ENCODE results near the gene BCAS3. TPM values are rescaled to one million over a fixed set of nuclear protein-coding genes. Genes with fewer than 3 reads are reported as not detected.

BCAS3 gene
- total RNA-seq, 3 donors from 2014 or later, result 21.6 to 33.4 (median 32.1) TPM

- intact Hi-C loops (cut with DNase I, micrococcal nuclease), result no loop called here
Measured at GRCh38 chr17:61126473-61127249, 449.0 kb downstream of the BCAS3 start.

DNA sequence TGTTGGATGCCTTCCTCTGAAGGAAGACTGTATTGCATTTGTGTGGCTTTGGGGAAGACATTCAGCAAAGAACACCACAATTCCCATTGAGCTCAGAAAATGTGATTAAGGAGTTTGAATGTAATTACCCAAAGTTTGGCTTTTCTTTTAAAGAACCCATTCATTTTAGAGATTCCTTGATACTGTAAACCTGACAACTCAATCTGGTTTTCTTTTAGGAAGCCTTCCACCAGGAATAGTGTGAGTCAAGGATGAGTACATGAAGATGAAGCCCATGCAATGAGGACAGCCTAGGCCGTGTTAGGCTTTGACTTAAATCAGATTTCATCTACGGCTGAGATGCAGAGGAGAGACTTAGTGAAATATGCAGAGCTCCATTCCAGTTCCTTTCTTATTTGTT, 450.3 kb downstream of the BCAS3 start:
- no peaks in the 10 kb centered on the region for H3K36me3 ChIP-seq (ENCODE audit: low read depth)
- ATAC-seq (no peak), DNase-seq (no peak)
- intact Hi-C loops (cut with DNase I, micrococcal nuclease), result no loop called here
- H3K4me1 ChIP-seq (ENCODE audit: low read depth), result no peaks in the 10 kb centered on the region
- no peaks in the 10 kb centered on the region for H3K9me3 ChIP-seq
- no peak overlapping the region for H3K4me3 ChIP-seq
- TF ChIP-seq CTCF (IDR thresholded peaks at IDR 0.05), result no peak

More at GRCh38 chr17:61126473-61127249, 449.0 kb downstream of the BCAS3 start:
- no peak for ATAC-seq
- no peaks in the 10 kb centered on the region for H3K9me3 ChIP-seq
- H3K4me3 ChIP-seq, result no peak overlapping the region
- no peak for TF ChIP-seq CTCF (IDR thresholded peaks at IDR 0.05)
- no peaks in the 10 kb centered on the region for H3K4me1 ChIP-seq (ENCODE audit: low read depth)
- H3K36me3 ChIP-seq (ENCODE audit: low read depth), result no peaks in the 10 kb centered on the region
- no peak for DNase-seq

- intact Hi-C loops (cut with DNase I, micrococcal nuclease), result no loop called here
- no peak for ATAC-seq
Measured at GRCh38 chr17:61128661-61129115, 451.0 kb downstream of the BCAS3 start.

DNA sequence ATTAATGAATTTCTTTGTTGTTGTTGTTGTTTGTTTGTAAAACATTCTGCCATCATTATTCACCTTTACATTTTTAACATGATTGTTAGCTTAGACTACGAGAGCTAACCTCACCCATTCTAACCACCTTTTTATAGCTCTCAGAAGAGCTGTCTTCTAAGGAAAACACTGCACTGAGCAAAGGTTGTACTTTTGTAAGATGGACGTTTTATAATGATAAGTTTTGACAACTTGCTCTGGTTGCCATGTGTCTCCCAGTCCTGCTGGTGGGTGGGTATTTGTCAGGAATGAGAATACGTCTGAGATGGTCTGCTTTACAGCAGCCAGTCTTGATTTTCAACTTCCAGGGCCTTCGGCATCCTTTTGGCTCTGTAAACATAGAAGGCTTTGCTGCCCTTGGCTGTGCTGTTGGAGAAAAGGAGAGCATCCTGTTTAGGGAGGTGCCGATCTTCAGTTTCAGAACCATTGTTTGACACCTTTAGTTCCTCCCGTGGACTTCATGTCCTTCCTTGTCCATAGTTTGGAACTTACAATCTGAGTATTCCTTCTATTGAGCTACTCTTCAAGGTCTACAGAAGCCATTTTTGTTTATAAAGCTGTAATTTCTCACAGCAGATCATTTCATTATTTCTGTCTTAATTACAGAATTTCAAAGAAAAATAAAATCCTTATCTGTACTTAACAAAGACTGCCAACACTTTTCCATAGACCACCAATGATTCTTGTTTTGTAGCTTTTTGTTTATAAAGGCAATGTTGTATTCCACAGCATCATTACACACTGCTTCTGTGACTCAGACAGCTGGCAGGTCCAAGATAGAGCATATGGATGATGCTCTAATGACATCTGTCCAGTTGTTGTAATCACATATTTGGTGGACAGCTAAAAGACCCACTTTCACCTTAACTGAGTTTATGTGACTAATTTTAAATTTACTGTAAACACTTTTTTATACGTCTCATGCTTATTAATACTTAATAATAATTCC, 451.9 kb downstream of the BCAS3 start:
- no peak overlapping the region for H3K4me3 ChIP-seq
- intact Hi-C loops (cut with DNase I, micrococcal nuclease), result no loop called here
- H3K9me3 ChIP-seq, result no peaks in the 10 kb centered on the region
- TF ChIP-seq CTCF (IDR thresholded peaks at IDR 0.05), result no peak
- ATAC-seq (peak; percentile 59), DNase-seq (no peak)
- H3K4me1 ChIP-seq (ENCODE audit: low read depth), result no peaks in the 10 kb centered on the region
- H3K36me3 ChIP-seq (ENCODE audit: low read depth), result no peaks in the 10 kb centered on the region

More at GRCh38 chr17:61128661-61129115, 451.0 kb downstream of the BCAS3 start:
- H3K36me3 ChIP-seq (ENCODE audit: low read depth), result no peaks in the 10 kb centered on the region
- H3K4me3 ChIP-seq, result no peak overlapping the region
- no peaks in the 10 kb centered on the region for H3K4me1 ChIP-seq (ENCODE audit: low read depth)
- no peak for DNase-seq
- TF ChIP-seq CTCF (IDR thresholded peaks at IDR 0.05), result no peak
- no peaks in the 10 kb centered on the region for H3K9me3 ChIP-seq

DNA sequence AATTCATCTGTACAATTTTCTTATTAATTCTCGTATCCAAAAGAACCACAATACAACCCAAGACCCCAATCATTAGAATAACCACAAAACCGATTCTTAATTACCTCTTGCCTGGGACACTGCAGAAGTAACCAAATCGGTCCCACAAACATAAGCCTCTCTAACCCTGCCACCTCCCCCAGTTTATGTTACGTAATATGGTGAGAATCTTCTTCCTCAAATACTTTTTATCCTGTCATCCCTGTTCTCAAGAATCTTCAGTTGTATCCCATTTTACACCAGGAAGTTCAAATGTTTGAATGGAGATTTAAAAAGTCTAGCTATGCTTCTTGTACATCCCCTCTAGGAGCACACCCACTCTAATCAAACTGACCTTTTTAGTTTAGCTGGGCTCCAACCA, 452.7 kb downstream of the BCAS3 start:
- H3K36me3 ChIP-seq (ENCODE audit: low read depth), result no peaks in the 10 kb centered on the region
- intact Hi-C loops (cut with DNase I, micrococcal nuclease), result no loop called here
- DNase-seq (no peak), ATAC-seq (no peak)
- no peak overlapping the region for H3K4me3 ChIP-seq
- no peak for TF ChIP-seq CTCF (IDR thresholded peaks at IDR 0.05)
- H3K4me1 ChIP-seq (ENCODE audit: low read depth), result no peaks in the 10 kb centered on the region
- H3K9me3 ChIP-seq, result no peaks in the 10 kb centered on the region

Data from mucosa of descending colon (tissue), 3 donors.